Liver (tissue), 9 donors: ENCODE results near the gene POLL. TPM values are rescaled to one million over a fixed set of nuclear protein-coding genes. Genes with fewer than 3 reads are reported as not detected.

Experiments used
- DNase-seq: peaks from one replicate; pipeline ENCODE4 v3.0.0-alpha.2; 2017; ENCODE audit warnings: low spot score
- H3K27ac ChIP-seq, 2 donors: one replicate each; pipeline ENCODE4 v1.7.0; 2013; ENCODE audit warnings: inconsistent platforms in 2 of 2, low read length in 2 of 2, control low read depth in 1 of 2, low read depth in 1 of 2, mild to moderate bottlenecking in 1 of 2
- H3K27me3 ChIP-seq, 4 donors: one replicate each; pipeline versions ENCODE4 v1.6.1 to v1.7.0; 2013; ENCODE audit warnings: low read length in 3 of 4, inconsistent platforms in 1 of 4, mild to moderate bottlenecking in 1 of 4, moderate library complexity in 1 of 4; ENCODE audit not compliant: control insufficient read depth in 4 of 4, insufficient read depth in 4 of 4
- H3K36me3 ChIP-seq, 4 donors: one replicate each; pipeline versions ENCODE4 v1.6.1 to v1.7.0; 2013; ENCODE audit warnings: low read length in 3 of 4, mild to moderate bottlenecking in 3 of 4, low read depth in 1 of 4, moderate library complexity in 1 of 4; ENCODE audit not compliant: control insufficient read depth in 4 of 4, insufficient read depth in 3 of 4
- H3K4me1 ChIP-seq, 4 donors: one replicate each; pipeline versions ENCODE4 v1.6.1 to v1.7.0; 2013; ENCODE audit warnings: low read length in 3 of 4, mild to moderate bottlenecking in 3 of 4, moderate library complexity in 1 of 4; ENCODE audit not compliant: control insufficient read depth in 4 of 4, insufficient read depth in 4 of 4
- H3K4me3 ChIP-seq, 3 donors: one replicate each; pipeline versions ENCODE4 v1.6.1 to v1.7.0; 2013; ENCODE audit warnings: low read length in 3 of 3, control low read depth in 1 of 3, low read depth in 1 of 3, mild to moderate bottlenecking in 1 of 3
- H3K9ac ChIP-seq, 2 donors: one replicate each; pipeline ENCODE4 v1.7.0; 2013; ENCODE audit warnings: low read length in 2 of 2, mild to moderate bottlenecking in 2 of 2, moderate library complexity in 2 of 2, control low read depth in 1 of 2, low read depth in 1 of 2
- H3K9me3 ChIP-seq, 4 donors: one replicate each; pipeline versions ENCODE4 v1.6.1 to v1.7.0; 2013; ENCODE audit warnings: low read length in 3 of 4; ENCODE audit not compliant: control insufficient read depth in 4 of 4
- ATF3 ChIP-seq: IDR thresholded peaks from 2 replicates; pipeline ENCODE4 v1.6.1; 2016; ENCODE audit warnings: antibody characterized with exemption
- CTCF ChIP-seq: fragments of 150-350 bp; IDR thresholded peaks from 2 replicates; pipeline ENCODE4 v1.5.1; 2017; ENCODE audit warnings: improper control_type of control experiment, low read depth, low read length; ENCODE audit not compliant: missing input control
- EGR1 ChIP-seq, 2 donors: IDR thresholded peaks; 2 replicates each; pipeline ENCODE4 v1.6.1; 2016 to 2018; ENCODE audit warnings: antibody characterized with exemption in 2 of 2, low read depth in 2 of 2
- FOXA1 ChIP-seq: IDR thresholded peaks from 2 replicates; pipeline ENCODE4 v1.6.1; 2016; ENCODE audit warnings: antibody characterized with exemption
- FOXA2 ChIP-seq: IDR thresholded peaks from 2 replicates; pipeline ENCODE4 v1.6.1; 2016; ENCODE audit warnings: antibody characterized with exemption
- GABPA ChIP-seq, 2 donors: IDR thresholded peaks in 1 of 2; conservative IDR thresholded peaks in 1 of 2; 2 replicates each; pipeline ENCODE4 v1.6.1; 2016; ENCODE audit warnings: antibody characterized with exemption in 2 of 2, mild to moderate bottlenecking in 1 of 2, moderate library complexity in 1 of 2
- HNF4A ChIP-seq, 2 donors: conservative IDR thresholded peaks; 2 replicates each; pipeline ENCODE4 v1.6.1; 2016; ENCODE audit warnings: antibody characterized with exemption in 2 of 2, mild to moderate bottlenecking in 2 of 2
- HNF4G ChIP-seq: IDR thresholded peaks from 2 replicates; pipeline ENCODE4 v1.6.1; 2016; ENCODE audit warnings: antibody characterized with exemption
- JUND ChIP-seq, 2 donors: IDR thresholded peaks; 2 replicates each; pipeline ENCODE4 v1.6.1; 2016; ENCODE audit warnings: antibody characterized with exemption in 2 of 2
- MAX ChIP-seq: IDR thresholded peaks from 2 replicates; pipeline ENCODE4 v1.6.1; 2016; ENCODE audit warnings: antibody characterized with exemption
- NR2F2 ChIP-seq: IDR thresholded peaks from 2 replicates; pipeline ENCODE4 v1.6.1; 2016; ENCODE audit warnings: antibody characterized with exemption
- RAD21 ChIP-seq, 2 donors: IDR thresholded peaks; 2 replicates each; pipeline ENCODE4 v1.6.1; 2016; ENCODE audit warnings: antibody characterized with exemption in 2 of 2, mild to moderate bottlenecking in 2 of 2
- REST ChIP-seq: IDR thresholded peaks from 2 replicates; pipeline ENCODE4 v1.6.1; 2016; ENCODE audit warnings: antibody characterized with exemption, mild to moderate bottlenecking
- RXRA ChIP-seq, 2 donors: IDR thresholded peaks; 2 replicates each; pipeline ENCODE4 v1.6.1; 2017 to 2018; ENCODE audit warnings: antibody characterized with exemption in 2 of 2, mild to moderate bottlenecking in 1 of 2
- SP1 ChIP-seq: IDR thresholded peaks from 2 replicates; pipeline ENCODE4 v1.6.1; 2018; ENCODE audit warnings: antibody characterized with exemption, mild to moderate bottlenecking
- TAF1 ChIP-seq: conservative IDR thresholded peaks from 2 replicates; pipeline ENCODE4 v1.6.1; 2016; ENCODE audit warnings: antibody characterized with exemption, mild to moderate bottlenecking
- YY1 ChIP-seq: IDR thresholded peaks from 2 replicates; pipeline ENCODE4 v1.6.1; 2016; ENCODE audit warnings: antibody characterized with exemption, mild to moderate bottlenecking
- ZBTB33 ChIP-seq: IDR thresholded peaks from 2 replicates; pipeline ENCODE4 v1.6.1; 2016; ENCODE audit warnings: antibody characterized with exemption
- WGBS: extraction: QIAGEN DNeasy Blood & Tissue Kit; methylation state at CpG from one replicate; pipeline ENCODE4 v1.1.7; 2013; 5-methylcytosine and 5-hydroxymethylcytosine counted together
- polyA plus RNA-seq, 2 donors: library from polyadenylated mRNA; stranded (reverse) in 1 of 2; unstranded in 1 of 2; fragments of 200-250 nt in 1 of 2; fragments of >200 nt in 1 of 2; fragmentation: Nextera tagmentation in 1 of 2; extraction: Ambion mirVana in 1 of 2; gene quantifications; one replicate each; pipeline versions ENCODE4 v1.2.1 to v1.2.3, GENCODE V29; 2013 to 2015
- total RNA-seq, 2 donors: library from RNA; depleted of rRNA; stranded (reverse); fragments of >200 nt; gene quantifications; one replicate each; pipeline ENCODE4 v1.2.3, GENCODE V29; 2014
- donor health status: healthy.
- donor health status: healthy.
- donor health status: healthy.
- donor health status: healthy.
- donor health status: healthy.

The POLL gene
- total and polyA plus RNA-seq, 4 donors: 8.8 to 13.0 (median 10.3) TPM

- H3K27ac ChIP-seq: no peak overlapping the region
- H3K9me3 ChIP-seq: no peaks in the 10 kb centered on the region
- WGBS: 85% methylated on average over 15 of the region's 15 CpGs
- no peak for DNase-seq
- H3K4me3 ChIP-seq: no peak overlapping the region
- peaks cover 0 to 4% (median 3%) of the 10 kb centered on the region in 4 donors for H3K27me3 ChIP-seq
- no peaks in the 10 kb centered on the region for H3K36me3 ChIP-seq
- no peak for TF ChIP-seq CTCF
- TF ChIP-seq RXRA (IDR thresholded peaks at IDR 0.05): no peak
- TF ChIP-seq HNF4G: no peak
- peaks cover 0 to 4% (median 2%) of the 10 kb centered on the region in 4 donors for H3K4me1 ChIP-seq
- H3K9ac ChIP-seq: no peak overlapping the region
Observed at GRCh38 chr10:101564490-101564991, 23.5 kb downstream of the POLL start.

- no peaks in the 10 kb centered on the region for H3K36me3 ChIP-seq
- H3K9me3 ChIP-seq: no peaks in the 10 kb centered on the region
- H3K27me3 ChIP-seq: peaks cover 0 to 4% (median 2%) of the 10 kb centered on the region in 4 donors
- DNase-seq: no peak
- no peak overlapping the region for H3K9ac ChIP-seq
- H3K27ac ChIP-seq: no peak overlapping the region
- H3K4me1 ChIP-seq: peaks cover 0 to 2% (median under 1%) of the 10 kb centered on the region in 4 donors
- WGBS: 72% methylated on average over 11 of the region's 11 CpGs
- TF ChIP-seq FOXA2: no peak
- TF ChIP-seq ZBTB33: no peak
- TF ChIP-seq HNF4G: no peak
- no peak for TF ChIP-seq CTCF
- no peak for TF ChIP-seq FOXA1
- TF ChIP-seq TAF1: no peak
- no peak for TF ChIP-seq YY1
- TF ChIP-seq EGR1 (IDR thresholded peaks at IDR 0.05; ENCODE audit: low read depth in 2 of 2): no peak
- no peak for TF ChIP-seq GABPA (IDR thresholded peaks at IDR 0.05 in 1 of 2, conservative IDR thresholded peaks at IDR 0.05 in 1 of 2)
- no peak for TF ChIP-seq HNF4A (conservative IDR thresholded peaks at IDR 0.05)
- no peak for TF ChIP-seq SP1
- no peak for TF ChIP-seq RXRA (IDR thresholded peaks at IDR 0.05)
- TF ChIP-seq NR2F2: no peak
- TF ChIP-seq REST: no peak
- TF ChIP-seq MAX: no peak
- TF ChIP-seq RAD21 (IDR thresholded peaks at IDR 0.05): no peak
- TF ChIP-seq ATF3: no peak
- no peak for TF ChIP-seq JUND (IDR thresholded peaks at IDR 0.05)
- H3K4me3 ChIP-seq: no peak overlapping the region
Observed at GRCh38 chr10:101563497-101564040, 24.5 kb downstream of the POLL start.
